Stimulated activated CD8-positive, alpha-beta memory T cell treated with anti-CD3 and anti-CD28 coated beads, Interleukin-15, amount 100 ng/mL, for 1 hour (primary cell): ENCODE measurements around the gene STUM.

Source experiments
- DNase-seq: peaks from one replicate; pipeline ENCODE4 v3.0.0-alpha.2; 2020; ENCODE audit warnings: low read depth

STUM gene

DNA sequence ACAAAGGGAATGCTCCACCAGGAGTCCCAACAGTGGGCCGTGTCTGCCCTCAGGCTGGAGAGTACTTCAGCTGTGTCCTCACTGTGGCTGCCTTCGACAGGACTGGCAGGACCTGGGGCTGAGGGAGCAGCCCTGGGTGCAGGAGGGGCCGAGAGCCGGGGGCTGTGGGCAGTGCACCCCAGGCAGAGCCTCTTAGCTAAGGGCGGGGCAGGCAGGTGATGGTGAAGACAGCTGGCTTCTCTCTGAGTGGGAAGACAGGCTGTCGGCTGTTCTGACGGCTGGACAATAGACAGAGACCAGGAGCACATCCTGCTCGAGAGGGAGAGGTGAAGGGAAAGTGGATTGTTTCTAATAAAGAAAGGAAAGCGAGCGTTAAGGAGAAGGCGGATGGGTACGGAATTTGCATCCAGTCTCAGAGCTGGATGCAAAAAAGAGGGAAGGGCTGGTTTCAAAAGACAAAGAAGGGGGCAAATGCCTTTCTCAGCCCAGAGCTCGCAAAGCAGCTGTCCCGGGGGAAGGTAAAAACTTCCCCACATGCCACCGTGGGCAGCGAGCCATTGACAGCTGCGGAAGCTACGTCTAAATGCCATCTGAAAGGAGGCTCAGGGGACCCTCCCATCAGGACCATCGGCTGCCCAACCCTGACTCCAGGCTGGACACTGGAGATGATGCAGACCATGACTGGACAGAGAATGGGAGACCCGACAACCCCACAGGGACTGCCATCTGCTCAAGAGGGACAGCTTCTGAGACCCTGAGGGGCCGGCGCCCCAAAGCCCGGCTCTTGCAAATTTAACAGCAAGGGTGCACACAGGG, 92.0 kb downstream of the STUM start:
- no peak for DNase-seq

GRCh38 chr1:226641671-226642231, 93.2 kb downstream of the STUM start:
- no peak for DNase-seq

- no peak for DNase-seq
Measured at GRCh38 chr1:226642421-226642820, 93.9 kb downstream of the STUM start.

DNA sequence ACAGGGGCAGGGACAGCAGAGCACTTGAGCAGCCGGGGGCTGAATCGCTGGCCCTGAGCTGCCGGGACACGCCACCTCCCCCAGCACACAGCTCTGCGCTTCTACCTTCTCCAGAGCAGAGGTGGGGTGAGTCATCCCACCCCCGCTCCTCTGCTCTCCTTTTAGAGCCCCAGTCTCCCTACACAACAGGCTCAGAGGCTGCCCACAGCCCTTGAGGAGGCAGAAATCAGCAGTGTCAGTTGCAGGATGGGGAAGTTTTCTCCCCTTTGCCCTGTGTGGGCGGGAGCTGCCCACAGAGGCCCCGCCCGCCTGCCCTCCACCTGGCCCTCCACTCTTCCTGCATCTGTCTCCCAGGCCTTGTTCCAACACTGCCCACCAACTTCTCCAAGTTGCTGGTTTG, 94.6 kb downstream of the STUM start:
- no peak for DNase-seq

DNA sequence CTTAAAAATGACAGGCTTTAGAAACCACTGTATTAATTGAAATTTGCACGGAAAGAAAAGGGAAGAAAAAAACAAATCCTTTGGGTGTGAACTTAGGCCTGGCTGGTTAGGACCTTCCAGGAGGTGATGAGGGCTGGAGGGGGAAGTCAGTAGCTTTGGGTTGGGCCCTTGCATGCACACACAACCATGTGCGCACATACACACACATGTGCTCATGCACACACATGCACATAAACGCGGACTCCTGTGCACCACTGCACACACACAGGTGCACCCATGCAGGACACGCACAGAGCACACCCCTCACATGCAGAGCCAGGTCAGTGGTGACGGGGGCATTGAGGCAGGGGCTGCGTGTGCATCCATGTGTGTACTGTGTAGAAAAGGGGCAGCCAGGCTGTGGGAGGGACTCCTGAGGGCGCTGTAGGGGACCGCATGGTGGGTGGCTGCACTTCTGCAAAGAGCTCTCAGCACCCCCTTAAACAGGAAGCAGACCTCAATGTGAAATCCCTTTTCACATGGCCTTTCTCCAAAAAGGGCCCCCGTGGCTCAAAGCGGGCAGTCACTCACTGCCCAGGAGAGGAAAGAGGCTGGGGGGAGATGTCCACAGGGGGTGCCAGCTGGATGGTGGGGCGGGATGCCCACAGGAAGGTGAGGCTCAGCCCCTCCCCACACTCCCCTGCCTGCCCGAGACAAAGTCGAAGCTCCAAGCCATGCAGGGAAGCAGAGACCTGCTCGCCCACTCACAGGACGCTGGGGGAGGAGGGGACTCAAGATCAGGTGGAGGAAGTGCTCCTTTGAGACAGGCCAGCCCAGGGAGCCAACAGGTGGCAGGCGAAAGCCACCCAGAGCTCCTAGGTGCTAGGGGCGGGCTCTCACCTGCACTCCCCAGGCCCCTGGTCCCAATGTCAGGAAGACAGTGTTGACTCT, 95.3 kb downstream of the STUM start:
- DNase-seq, result no peak

DNA sequence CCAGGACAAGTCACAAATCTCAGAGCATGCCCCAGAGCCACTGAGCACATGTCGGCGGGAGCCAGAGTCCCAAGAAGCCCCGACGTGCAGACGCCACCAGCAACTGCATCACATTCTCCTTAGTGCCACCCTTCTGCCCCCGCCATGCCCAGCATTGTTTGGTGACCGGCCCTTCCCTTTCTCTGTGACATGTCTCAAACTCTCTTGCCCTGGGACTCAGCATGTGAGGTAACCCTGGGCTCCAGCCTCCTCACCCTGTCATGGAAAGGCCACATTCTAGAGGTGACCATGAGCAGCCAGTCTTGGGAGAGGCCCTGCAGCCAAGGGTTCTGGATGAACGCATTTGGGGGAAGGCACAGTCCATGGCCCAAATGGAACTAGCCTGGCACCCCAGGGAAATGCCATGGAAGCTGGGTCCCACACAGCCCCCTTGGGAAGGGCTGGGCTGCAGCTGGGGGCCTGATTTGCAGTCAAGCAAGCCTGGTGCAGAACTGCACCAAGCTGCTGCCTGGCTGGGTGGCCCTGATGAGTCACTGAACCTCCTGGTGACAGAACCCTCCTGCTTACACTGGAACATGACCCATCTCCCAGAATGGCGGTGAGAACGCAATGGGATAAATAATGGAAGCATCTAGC, 96.1 kb downstream of the STUM start:
- DNase-seq, result no peak

GRCh38 chr1:226645279-226645976, 96.9 kb downstream of the STUM start:
- no peak for DNase-seq

DNA sequence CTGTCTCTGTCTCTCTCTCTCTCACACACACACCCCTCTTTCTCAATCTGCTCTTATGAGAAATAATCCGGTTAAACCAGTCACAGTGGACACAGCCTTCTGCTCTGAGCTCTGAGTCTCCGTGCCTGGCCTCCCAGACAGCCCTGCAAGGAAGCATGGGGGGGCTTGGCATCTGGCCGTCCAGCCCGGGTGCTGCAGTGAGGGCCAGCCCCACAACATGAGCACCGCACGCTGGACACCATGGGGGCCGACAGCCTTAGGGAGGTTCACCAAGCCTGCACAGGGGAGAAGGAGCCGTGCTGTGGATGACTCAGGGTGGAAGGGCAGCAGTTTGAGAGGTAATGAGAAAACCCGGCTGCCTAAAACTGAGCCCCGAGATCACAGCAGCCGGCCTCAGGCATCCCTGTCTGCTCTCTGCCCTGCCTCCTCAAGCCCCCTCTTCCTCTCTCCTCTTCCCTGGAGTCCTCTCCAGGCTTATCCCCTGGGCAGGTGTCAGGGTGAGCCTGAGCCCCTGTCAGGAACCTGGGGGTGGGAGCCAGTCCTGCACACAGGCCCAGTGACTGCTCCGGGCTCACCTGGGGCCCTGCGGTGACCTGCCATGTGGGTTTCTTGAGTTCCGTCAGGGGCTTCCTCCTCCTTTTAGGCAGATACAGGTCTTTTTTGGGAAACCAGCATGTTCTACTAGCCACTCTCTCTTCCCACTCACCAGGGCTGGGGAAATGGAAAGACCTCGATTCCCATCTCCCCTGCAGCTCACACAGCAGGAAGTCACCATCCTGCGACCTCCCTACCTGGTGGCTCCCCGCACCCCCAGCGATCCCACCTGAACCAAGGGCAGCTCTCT, 97.7 kb downstream of the STUM start:
- no peak for DNase-seq

DNA sequence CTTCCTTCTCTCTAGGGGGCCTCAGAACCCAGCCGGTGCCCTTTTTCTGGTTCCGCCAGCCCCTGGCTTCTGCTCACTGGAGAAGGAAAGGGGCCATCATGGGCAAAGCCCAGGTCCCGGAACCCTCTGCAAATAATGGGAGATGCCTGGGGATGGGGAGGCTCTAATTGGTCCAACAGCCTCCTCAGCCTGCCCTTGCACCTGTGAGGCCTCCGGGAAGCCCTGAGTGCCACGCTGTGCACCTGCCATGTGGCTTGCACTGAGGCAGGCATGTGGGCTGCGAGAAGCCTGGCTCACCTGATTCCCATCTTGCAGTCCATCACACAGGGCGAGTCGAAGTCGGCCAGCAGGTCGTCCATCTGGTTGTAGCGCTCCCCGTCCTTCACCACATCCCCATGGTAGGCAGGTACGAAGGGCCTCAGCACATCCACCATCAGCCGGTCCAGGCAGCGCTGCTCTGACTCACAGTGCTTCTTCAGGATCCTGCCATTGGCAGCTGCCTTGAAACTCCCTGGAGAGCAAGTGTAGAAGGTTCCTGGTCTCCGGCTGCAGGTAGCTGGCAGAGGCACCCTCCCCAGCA, 98.4 kb downstream of the STUM start:
- no peak for DNase-seq

DNA sequence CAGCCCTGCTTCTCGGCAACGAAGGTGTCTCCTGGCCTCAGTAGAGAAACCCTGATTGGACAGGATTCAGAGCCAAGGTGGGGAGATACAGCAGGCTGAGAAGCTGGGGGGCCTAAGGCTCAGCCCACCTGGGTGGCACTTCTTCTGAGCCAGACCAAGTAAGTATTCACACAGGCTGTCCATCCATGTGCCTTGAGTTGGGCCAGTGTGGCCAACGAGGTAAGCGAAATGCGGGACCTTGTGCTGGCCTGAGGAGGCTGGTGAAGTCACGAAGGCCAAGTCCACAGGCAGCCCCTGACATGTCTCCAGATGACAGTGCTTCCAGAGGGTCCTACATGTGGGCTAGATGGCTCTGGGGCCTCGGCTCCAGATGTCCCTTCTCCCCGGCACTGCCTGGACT, 99.2 kb downstream of the STUM start:
- no peak for DNase-seq

DNA sequence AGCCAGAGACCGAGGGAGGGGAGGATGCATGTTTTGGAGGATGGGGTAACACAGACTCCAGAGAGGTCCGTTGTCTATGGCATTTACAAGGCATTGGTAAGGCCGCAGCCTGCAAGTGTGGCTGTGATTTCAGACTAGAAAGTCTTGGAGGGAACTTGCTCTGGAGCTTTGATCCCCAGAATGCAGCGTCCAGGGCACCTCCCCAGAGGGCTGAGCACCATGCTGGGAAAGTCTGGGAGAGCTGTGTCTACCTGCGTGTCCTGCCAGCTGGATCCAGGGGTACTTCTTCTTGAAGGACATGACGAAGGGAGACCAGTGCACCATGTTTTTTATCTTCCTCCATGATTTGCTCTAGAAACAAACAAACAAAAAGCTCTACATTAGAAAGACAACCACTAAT, 99.9 kb downstream of the STUM start:
- no peak for DNase-seq

DNA sequence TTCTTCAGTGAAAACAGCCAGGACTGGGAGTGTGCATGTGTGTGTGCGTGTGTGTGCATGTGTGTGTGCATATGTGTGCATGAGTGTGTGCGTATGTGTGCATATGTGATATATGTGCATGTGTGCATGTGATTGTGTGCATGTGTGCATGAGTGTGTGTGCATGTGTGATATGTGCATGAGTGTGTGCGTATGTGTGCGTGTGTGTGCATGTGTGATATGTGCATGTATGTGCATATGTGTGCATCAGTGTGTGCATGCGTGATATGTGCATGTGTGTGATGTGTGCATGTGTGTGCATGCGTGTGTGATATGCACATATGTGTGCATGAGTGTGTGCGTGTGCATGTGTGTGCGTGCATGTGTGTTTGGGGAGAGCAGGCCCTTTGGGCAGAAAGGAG, 100.7 kb downstream of the STUM start:
- DNase-seq, result no peak

DNA sequence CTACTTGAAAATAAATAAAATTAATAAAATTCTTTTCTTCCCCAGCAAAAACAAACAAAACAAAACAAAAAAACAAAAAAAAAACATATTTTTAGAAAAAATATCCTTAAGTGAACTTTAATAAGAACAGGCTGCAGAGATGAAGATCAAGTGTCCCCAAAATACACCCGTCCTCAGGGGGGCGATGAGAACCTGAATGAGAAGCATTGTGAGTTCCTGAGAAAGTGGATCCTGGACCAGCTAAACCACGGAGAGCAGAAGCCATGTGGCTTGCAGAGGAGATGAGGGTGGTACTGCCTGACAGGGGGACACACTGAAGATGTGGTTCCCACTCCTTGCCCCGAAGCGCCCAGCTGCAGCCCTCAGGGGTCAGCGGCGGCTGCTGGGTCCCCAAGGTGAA, 101.2 kb downstream of the STUM start:
- DNase-seq, result no peak

GRCh38 chr1:226650236-226650841, 101.8 kb downstream of the STUM start:
- no peak for DNase-seq

DNA sequence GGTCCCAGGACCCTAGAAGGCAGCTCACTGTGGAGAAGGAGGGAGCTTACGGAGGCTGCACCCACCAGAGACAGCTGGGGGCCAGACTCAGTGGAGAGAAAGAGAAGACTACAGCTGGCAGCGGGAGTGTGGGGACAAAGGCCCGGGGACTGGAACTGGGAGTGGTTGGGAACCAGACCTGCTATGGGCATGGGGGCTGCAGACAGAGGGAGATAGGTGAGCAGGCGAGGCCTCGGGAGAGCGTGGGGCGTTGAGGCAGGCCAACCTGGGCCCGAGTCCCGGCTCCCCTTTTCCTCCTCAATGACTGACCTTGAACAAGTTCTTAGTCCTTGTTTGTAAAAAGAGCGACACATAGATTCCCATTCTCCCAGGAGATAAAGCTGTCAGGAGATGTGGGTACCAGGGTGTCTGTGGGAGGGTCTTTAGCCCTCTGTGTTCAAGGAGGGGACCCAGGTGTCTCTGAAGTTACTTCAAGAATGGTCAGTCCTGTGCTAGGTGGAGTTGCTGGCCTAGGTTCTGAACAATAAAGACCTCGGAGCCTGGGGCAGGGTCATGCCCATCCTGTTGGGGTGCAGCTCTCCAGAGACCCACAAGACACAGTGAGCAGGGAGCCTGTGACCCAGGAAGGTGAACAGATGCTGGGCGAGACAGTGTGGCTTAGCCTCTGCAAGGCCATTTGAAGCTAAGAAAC, 102.6 kb downstream of the STUM start:
- DNase-seq, result no peak

- no peak for DNase-seq
Measured at GRCh38 chr1:226651732-226652105, 103.2 kb downstream of the STUM start.

GRCh38 chr1:226652613-226653012, 104.0 kb downstream of the STUM start:
- DNase-seq, result no peak

DNA sequence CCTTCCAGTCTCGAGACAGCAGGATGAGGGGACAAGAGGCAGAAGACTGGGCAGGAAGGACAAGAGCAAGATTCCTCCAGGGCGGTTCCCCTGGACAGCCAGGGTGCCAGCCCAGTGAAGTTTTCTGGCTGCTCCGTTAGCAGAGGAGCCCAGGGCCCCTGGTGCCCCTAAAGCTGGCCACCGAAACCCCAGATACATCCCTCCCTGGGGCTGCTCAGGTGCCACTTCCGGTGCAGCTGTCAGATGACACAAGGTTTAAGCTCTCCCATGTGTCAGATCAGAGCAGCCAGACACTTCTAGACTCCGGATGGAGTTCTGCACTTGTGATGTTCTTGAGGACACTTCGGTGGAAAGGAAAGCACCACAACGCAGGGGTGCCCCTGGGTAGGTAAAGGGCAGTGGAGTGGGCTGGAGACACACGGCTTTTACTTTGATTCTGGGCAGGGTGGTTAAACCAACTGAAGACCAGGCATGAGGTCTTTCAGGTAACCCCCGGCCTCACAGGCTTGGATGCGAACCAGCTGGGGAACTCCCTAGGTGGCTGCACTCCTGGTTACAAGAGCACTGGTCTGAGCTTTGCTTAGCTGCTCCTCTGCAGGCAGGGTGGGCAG, 104.9 kb downstream of the STUM start:
- peak; percentile 30 for DNase-seq

DNA sequence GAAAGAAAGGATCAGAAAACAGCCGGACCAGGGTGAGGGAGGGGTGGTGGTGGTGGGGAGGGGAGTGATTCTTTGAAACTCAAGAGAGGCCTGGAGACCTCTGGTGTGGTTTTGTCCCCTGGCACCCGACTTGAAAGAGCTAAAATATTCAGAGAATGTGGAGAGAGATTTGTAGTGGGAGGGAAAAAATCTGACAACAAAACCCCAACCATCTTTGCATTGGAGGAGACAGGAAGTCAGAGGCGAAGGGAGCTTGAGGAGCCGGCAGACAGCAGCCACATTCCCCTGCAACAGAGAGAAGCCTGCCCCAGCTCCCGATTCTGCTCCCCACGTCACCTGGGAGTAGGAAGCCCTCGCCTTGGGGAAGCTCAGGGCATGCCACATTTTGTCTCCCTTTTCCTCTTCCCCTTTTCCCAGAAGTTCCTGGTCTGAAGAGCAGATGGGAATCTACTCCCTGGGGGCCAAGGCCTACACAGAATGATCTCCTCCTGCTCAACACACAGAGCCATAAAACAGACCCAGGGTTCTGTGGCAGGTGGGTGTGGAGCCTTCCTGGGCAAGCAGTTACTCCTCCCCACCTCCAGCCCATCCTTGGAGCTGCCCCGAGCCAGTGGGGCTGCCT, 105.6 kb downstream of the STUM start:
- DNase-seq, result no peak
